ENCODE data around the gene EXOSC5. TPM values are rescaled to one million over a fixed set of nuclear protein-coding genes. Genes with fewer than 3 reads are reported as not detected.

Gene EXOSC5
- total RNA-seq, 2 experiments from 2014 or later: 20.9 to 25.9 TPM

DNA sequence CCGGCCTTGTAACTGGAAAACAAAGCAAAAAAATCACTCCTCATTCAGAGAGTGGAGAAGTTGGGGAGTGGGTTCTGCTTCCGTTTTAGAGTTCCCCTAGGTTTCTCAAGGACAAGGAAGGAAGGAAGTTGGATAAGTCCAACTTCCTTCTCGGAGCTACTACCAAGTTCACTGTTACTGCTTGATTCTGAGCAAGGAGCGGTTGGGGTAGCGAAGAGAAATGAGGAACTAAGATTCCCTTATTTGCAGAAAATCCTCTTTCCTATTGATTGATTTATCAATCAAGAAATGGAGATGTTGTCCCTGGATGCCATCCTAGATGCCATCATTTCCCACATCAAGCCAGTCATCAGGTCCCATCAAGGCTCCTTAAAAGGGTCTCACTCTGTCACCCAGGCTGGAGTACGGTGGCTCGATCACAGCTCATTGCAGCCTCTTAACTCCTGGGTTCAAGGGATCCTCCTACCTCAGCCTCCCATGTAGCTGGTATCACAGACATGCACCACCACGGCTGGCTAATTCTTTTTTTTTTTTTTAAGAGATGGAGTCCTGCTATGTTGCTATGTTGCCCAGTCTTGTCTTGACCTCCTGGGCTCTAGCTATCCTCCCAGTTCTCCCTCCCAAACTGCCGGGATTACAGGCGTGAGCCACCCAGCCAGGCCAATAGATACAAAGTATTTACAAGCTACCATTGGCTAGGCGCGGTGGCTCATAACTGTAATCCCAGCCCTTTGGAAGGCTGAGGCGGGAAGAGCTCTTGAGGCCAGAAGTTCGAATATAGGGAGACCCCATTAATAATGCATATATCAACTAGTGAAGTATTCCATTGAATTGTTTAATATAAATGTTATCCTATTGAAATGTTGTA lies 32.4 kb downstream of the EXOSC5 start:
- POLR2A ChIA-PET: interaction anchor here (0.7 to 4.4 kb wide), 13 partner anchors 11 to 184 kb away, joined by 3 to 64 read pairs (median 6); partner anchors contain the start of genes CCDC97, DMAC2, HNRNPUL1 and TGFB1
- Mint-ChIP-seq H3K27ac (peak overlapping the region; percentile 99), H3K27me3 (no peaks in the 10 kb centered on the region), H3K4me3 (peak overlapping the region; percentile 98), H3K4me1 (peaks cover 24% of the 10 kb centered on the region), H3K36me3 (peaks cover 10% of the 10 kb centered on the region), H3K9me3 (no peaks in the 10 kb centered on the region)
- ATAC-seq (ENCODE audit: low read depth) (no peak), DNase-seq (no peak)

DNA sequence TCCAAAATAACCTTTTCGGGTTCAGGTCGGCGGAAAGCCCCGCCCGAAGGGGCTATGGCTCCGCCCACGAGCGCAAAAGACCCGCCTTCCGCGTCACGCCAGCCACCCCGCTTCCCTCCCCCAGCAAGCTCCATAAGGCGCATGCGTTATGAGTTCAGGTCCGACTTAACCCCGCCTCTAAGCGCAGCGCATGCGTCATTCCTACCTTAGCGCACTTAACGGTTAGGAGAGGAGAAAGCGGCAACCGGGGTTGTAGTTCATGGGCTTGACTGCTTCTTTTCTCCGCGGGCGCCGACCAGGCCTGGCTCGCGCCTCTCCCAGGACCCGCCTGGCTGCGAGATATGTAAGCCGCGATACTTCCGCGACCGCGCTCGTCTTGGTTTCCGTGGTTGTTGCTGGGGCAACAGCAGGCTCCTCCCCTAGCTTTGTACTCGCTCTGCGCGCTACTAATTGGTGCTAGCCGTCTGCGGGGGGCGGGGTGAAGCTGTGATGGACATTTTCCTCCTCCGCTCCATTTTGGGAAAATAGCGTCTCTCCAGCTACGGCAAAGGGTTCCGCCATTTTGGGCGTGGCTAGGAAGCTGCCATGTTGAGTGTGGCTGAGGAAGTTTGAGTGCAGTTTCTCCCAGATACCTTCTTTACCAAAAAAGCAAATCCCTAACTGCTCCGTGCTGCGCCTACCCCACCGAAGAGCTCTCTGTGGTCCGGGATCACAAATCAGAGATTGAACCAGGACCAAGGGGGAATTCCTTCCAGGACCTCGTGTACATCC lies 33.2 kb downstream of the EXOSC5 start, which contains the start of gene B9D2:
B9D2 (minus strand) TSS at position 397 of the 771 bp plus-strand sequence. CDS start 630 bp downstream, outside the sequence.
- ATAC-seq (ENCODE audit: low read depth): peak; percentile 90
- H3K27ac Mint-ChIP-seq: peak within 1 kb of the TSS; percentile 99
- peak within 1 kb of the TSS; percentile 98 for H3K4me3 Mint-ChIP-seq
- POLR2A ChIA-PET: interaction anchor here (0.6 to 4.4 kb wide), 17 partner anchors 10 to 185 kb away, joined by 3 to 64 read pairs (median 4); partner anchors contain the start of genes CCDC97, DMAC2, HNRNPUL1 and TGFB1
- H3K27me3 Mint-ChIP-seq: no peaks in the 10 kb centered on the region
- DNase-seq: peak; percentile 96
- H3K36me3 Mint-ChIP-seq: peaks cover 11% of the 10 kb centered on the region
- H3K4me1 Mint-ChIP-seq: peaks cover 25% of the 10 kb centered on the region
- no peaks in the 10 kb centered on the region for H3K9me3 Mint-ChIP-seq

DNA sequence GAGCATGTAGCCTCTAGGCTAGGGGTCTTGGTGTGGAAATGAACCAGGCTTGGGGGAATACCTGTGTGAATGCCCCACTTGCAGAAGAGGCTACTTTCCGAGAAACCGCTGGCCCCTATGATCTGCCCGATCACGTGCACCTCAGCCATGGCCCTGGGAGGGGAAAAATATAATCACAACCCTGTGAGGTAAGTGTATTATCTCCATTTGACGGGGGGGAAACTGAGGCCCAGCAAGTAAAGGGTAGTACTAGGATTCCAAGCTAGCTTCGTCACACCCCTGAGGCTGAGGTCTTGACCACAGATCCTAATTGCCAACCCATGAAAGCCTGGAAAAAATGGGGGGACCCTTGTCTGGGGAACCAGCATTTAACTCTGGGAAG lies 33.8 kb downstream of the EXOSC5 start:
- H3K27me3 Mint-ChIP-seq: no peaks in the 10 kb centered on the region
- ATAC-seq (ENCODE audit: low read depth) (no peak), DNase-seq (no peak)
- no peaks in the 10 kb centered on the region for H3K9me3 Mint-ChIP-seq
- peak overlapping the region; percentile 98 for H3K4me3 Mint-ChIP-seq
- peak overlapping the region; percentile 99 for H3K27ac Mint-ChIP-seq
- POLR2A ChIA-PET: interaction anchor here (0.6 to 4.4 kb wide), 14 partner anchors 10 to 168 kb away, joined by 3 to 64 read pairs (median 5); partner anchors contain the start of genes CCDC97, DMAC2, HNRNPUL1 and TGFB1
- H3K4me1 Mint-ChIP-seq: peaks cover 28% of the 10 kb centered on the region
- H3K36me3 Mint-ChIP-seq: peaks cover 11% of the 10 kb centered on the region

DNA sequence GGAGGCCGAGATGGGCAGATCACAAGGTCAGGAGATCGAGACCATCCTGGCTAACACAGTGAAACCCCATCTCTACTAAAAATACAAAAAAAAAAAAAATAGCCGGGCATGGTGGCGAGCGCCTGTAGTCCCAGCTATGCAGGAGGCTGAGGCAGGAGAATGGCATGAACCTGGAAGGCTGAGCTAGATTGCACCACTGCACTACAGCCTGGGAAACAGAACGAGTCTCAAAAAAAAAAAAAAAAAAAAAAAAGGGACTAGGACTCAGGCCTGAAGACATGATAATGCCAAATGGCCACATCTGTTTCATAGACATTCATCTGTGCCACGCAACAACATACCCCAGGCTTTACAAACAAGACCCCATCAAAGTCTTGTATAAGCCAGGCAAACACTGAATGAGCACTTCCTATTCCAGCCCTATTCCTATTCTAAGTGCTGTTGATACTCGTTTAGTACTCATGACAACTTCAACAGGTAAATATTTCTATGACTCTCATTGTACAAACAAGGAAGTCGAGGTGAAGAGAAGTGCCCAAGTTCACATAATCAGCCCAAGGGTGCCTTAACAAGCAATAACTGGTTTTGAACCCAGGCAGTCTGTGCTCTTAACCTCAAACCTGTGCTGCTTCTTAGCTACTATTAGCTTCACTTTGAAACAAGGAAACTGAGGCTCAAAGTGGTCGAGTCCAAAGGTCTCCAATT lies 34.9 kb downstream of the EXOSC5 start:
- peak overlapping the region; percentile 98 for H3K4me3 Mint-ChIP-seq
- ATAC-seq (ENCODE audit: low read depth) (no peak), DNase-seq (no peak)
- H3K9me3 Mint-ChIP-seq: no peaks in the 10 kb centered on the region
- no peaks in the 10 kb centered on the region for H3K27me3 Mint-ChIP-seq
- H3K4me1 Mint-ChIP-seq: peaks cover 38% of the 10 kb centered on the region
- POLR2A ChIA-PET: interaction anchor here (0.8 to 4.4 kb wide), 4 partner anchors 9 to 77 kb away, joined by 3 to 64 read pairs (median 12); partner anchors contain the start of genes CCDC97, DMAC2 and TGFB1
- H3K36me3 Mint-ChIP-seq: peaks cover 11% of the 10 kb centered on the region
- H3K27ac Mint-ChIP-seq: peak overlapping the region; percentile 99

DNA sequence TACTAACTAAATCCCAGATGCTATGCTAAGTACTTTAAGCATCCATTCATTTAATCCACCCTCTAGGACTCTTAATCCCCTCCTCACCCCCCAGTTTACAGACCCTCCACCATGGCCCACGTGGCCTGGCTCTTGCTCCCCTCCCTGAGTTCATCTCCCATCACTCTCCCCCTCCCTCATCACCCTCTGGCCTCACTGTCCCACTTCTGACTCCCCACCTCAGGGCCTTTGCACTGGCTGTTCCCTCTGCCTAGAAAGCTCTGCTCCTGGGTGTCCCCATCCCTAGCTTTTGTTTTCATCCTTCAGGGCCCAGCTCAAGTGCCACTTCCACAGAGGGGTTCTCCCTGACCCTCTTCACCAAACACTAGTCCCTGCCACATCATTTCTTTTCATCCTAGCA lies 37.4 kb downstream of the EXOSC5 start:
- Mint-ChIP-seq H3K9me3 (no peaks in the 10 kb centered on the region), H3K4me1 (peaks cover 55% of the 10 kb centered on the region), H3K27me3 (no peaks in the 10 kb centered on the region), H3K27ac (peak overlapping the region; percentile 58), H3K36me3 (peaks cover 8% of the 10 kb centered on the region), H3K4me3 (no peak overlapping the region)
- no peak for DNase-seq
- POLR2A ChIA-PET: interaction anchor here (0.6 to 1.0 kb wide), 2 partner anchors 24 to 155 kb away, joined by 3 read pairs; no protein-coding TSS in a partner anchor
- ATAC-seq (ENCODE audit: low read depth): no peak

DNA sequence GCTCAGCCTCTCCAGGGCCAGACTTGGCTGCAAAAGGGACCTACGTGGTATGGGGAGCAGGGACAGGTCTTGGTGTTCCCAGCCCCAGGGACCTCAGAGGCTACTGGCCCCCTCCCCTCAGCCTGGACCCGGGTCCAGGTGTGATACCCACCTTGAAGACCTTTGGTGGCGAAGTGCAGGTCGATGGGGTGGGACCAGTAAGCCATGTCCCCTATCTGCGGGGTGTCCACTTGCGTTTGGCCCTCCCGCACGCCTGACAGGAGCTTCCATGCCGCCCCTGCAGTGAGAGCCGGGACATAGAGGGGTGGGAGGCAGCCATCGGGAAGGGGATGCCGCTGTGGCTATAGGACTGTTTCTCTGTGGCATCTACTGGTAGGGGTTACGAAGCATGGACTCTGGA lies 39.4 kb downstream of the EXOSC5 start:
- Mint-ChIP-seq H3K4me1 (peaks cover 52% of the 10 kb centered on the region), H3K9me3 (no peaks in the 10 kb centered on the region), H3K27me3 (no peaks in the 10 kb centered on the region), H3K4me3 (peak overlapping the region; percentile 90), H3K27ac (peak overlapping the region; percentile 100), H3K36me3 (peaks cover 10% of the 10 kb centered on the region)
- DNase-seq: no peak
- POLR2A ChIA-PET: interaction anchor here (0.9 to 2.6 kb wide), 8 partner anchors 8 to 174 kb away, joined by 3 to 8 read pairs (median 3); no protein-coding TSS in a partner anchor
- no peak for ATAC-seq (ENCODE audit: low read depth)

DNA sequence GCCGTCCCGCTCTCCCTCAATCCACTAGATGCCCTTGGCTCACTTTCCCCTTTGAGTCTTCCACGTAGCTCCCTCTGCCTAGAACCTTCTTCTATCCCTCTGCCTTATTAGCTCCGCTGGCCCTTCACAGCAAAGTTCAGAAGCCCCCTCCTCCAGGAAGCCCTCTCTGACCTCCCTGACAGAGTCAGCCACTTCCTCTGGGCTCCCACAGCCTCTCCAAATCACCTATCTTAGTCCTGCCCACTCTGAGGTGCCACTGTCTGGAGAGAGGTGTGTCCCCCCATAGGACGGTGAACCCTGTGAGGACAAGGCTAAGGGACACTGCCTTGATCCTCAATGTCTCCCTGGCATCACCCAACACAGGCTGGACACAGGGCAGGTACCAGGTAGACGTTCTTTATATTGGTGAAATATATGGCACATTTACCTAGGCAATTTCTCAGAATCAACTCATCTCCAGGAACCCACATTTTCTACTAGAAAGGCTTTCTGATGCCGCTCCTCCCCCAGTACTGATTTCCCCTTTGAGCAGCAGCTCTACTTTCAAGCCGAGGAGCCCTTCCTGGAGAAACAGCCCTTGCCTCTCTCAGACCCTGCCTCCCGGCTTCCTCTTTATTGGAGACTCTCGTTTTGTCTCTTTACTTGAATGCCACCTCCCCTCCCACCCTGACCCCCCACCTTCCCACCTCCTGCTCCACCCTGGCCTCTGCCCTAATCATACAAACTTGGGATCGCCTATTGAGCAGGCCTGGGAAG lies 40.0 kb downstream of the EXOSC5 start:
- Mint-ChIP-seq H3K27ac (peak overlapping the region; percentile 100), H3K9me3 (no peaks in the 10 kb centered on the region), H3K4me3 (peak overlapping the region; percentile 90), H3K36me3 (peaks cover 6% of the 10 kb centered on the region), H3K27me3 (no peaks in the 10 kb centered on the region), H3K4me1 (peaks cover 47% of the 10 kb centered on the region)
- DNase-seq (peak; percentile 54), ATAC-seq (ENCODE audit: low read depth) (peak; percentile 22)
- POLR2A ChIA-PET: interaction anchor here (0.6 to 6.9 kb wide), 10 partner anchors 8 to 409 kb away, joined by 3 to 64 read pairs (median 3); partner anchors contain the start of gene B9D2

DNA sequence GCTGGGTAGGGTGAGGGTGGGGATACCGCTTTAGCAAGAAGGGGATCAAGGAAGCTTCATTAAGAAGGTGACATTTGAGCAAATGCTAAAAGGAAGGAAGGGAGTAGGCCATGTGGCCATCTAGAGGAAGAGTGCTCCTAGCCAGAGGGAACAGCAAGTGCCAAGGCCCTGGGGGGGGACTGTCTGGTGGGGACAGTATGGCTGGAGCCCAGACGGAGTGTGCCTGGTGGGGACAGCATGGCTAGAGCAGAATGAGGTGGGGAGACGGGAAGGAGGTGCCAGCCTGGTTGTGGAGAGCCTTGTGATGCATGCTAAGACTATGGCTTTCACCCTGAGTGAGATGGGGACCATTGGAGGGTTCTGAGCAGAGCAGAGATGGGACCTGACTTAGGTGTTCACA lies 41.4 kb downstream of the EXOSC5 start:
- Mint-ChIP-seq H3K36me3 (peaks cover 12% of the 10 kb centered on the region), H3K27ac (peak overlapping the region; percentile 100), H3K27me3 (no peaks in the 10 kb centered on the region), H3K4me3 (peak overlapping the region; percentile 90), H3K9me3 (no peaks in the 10 kb centered on the region), H3K4me1 (peaks cover 49% of the 10 kb centered on the region)
- ATAC-seq (ENCODE audit: low read depth): no peak
- peak; percentile 49 for DNase-seq
- POLR2A ChIA-PET: interaction anchor here (0.6 to 6.9 kb wide), 11 partner anchors 9 to 220 kb away, joined by 3 to 64 read pairs (median 4); partner anchors contain the start of genes B9D2, CCDC97 and CEACAM21

DNA sequence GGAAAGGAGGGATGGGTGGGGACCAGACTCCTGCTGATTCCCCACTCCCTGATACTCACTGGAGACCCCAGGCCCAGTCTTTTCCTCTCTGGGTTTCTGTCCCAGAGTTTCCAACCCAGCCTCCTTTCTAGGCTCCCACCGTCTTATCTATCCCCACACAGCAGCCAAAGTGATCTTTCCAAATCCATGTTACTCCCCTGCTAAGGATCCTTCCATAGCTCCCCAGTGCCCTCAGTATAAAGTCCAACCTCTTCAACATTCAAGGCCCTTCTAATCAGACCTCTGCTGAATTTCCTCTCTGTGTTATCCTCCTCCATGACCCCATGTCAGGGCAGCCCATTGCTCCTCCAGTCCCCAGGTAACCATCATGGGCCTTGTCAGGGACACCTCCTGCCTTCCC lies 42.1 kb downstream of the EXOSC5 start:
- DNase-seq: no peak
- Mint-ChIP-seq H3K9me3 (no peaks in the 10 kb centered on the region), H3K36me3 (peaks cover 13% of the 10 kb centered on the region), H3K4me1 (peaks cover 50% of the 10 kb centered on the region), H3K27me3 (no peaks in the 10 kb centered on the region), H3K27ac (peak overlapping the region; percentile 100), H3K4me3 (peak overlapping the region; percentile 90)
- POLR2A ChIA-PET: interaction anchor here (0.6 to 6.9 kb wide), 10 partner anchors 10 to 221 kb away, joined by 3 to 64 read pairs (median 4); partner anchors contain the start of genes B9D2, CCDC97 and CEACAM21
- no peak for ATAC-seq (ENCODE audit: low read depth)

DNA sequence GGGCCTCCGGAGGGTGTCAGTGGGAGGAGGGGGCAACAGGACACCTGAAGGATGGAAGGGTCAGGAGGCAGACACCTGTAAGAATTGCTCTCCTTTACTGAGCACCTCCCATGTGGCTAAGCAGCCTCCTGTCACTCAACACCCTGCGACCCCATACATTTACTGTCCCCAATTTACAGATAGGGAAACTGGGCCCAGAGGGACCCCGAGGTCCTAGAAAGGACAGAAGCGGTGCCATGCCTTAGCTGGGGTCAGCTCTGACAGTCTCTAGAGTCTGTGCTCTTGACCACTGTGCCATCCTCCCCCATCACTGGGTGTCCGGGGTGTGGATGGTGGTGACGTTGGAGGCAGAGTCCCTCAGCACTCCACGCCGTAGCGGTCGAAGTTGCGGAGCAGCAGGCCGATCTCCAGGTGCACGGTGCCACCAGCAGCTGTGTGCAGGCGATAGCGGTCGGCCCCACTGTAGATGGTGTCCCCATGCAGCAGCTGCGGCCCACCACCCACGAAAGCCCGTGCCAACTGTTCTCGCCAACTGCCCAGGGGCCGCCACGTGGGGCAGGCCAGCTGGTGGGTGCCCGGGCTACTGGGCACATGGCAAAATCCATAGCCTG lies 42.7 kb downstream of the EXOSC5 start:
- POLR2A ChIA-PET: interaction anchor here (1.1 to 6.9 kb wide), 4 partner anchors 10 to 221 kb away, joined by 4 to 64 read pairs (median 18); partner anchors contain the start of genes B9D2 and CEACAM21
- Mint-ChIP-seq H3K4me1 (peaks cover 52% of the 10 kb centered on the region), H3K27me3 (no peaks in the 10 kb centered on the region), H3K36me3 (peaks cover 14% of the 10 kb centered on the region), H3K9me3 (no peaks in the 10 kb centered on the region), H3K27ac (peak overlapping the region; percentile 95), H3K4me3 (peak overlapping the region; percentile 86)
- DNase-seq (no peak), ATAC-seq (ENCODE audit: low read depth) (no peak)

Measured in activated naive CD8-positive, alpha-beta T cell treated with anti-CD3 and anti-CD28 coated beads, Interleukin-2, amount 10 ng/mL, durations not matched to agents 7 days and 5 days (primary cell).